ENCODE data around the gene EIF2B2. TPM values are rescaled to one million over a fixed set of nuclear protein-coding genes. Genes with fewer than 3 reads are reported as not detected.

EIF2B2 gene
- total RNA-seq, 2 donors from 2014 or later: 32.7 to 39.8 TPM

DNA sequence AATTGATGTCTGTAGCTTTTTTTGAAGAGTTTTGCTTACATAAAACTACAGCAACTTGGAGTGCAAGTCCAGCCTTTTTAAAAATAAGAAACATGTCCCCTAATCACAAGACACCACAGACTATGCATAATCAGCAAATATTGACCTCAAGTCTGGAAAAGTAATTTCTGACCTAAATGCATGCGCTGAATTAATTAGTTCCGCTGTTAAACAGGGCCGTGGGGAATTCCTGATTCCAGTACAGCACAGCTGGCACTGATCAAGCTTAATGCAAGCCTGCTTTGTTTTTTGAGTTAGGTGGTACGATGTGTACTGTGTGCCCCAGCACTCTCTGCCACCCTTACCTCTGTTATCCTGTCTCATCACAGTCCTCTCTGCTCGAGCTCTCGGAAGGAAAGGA is 39.3 kb downstream of the EIF2B2 start:
- TF ChIP-seq, protein P1, sequence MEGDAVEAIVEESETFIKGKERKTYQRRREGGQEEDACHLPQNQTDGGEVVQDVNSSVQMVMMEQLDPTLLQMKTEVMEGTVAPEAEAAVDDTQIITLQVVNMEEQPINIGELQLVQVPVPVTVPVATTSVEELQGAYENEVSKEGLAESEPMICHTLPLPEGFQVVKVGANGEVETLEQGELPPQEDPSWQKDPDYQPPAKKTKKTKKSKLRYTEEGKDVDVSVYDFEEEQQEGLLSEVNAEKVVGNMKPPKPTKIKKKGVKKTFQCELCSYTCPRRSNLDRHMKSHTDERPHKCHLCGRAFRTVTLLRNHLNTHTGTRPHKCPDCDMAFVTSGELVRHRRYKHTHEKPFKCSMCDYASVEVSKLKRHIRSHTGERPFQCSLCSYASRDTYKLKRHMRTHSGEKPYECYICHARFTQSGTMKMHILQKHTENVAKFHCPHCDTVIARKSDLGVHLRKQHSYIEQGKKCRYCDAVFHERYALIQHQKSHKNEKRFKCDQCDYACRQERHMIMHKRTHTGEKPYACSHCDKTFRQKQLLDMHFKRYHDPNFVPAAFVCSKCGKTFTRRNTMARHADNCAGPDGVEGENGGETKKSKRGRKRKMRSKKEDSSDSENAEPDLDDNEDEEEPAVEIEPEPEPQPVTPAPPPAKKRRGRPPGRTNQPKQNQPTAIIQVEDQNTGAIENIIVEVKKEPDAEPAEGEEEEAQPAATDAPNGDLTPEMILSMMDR (IDR thresholded peaks at IDR 0.05): no peak
- DNase-seq (ENCODE audit: low spot score): no peak
- Histone ChIP-seq H3K27ac (no peak overlapping the region), H3K4me1 (ENCODE audit: control insufficient read depth in 1 of 2, low read depth in 2 of 2) (peaks cover 0 to 12% of the 10 kb centered on the region in 2 donors), H3K27me3 (replicated peaks; ENCODE audit: insufficient read depth) (no peaks in the 10 kb centered on the region), H3K9me3 (no peaks in the 10 kb centered on the region), H3K4me3 (no peak overlapping the region), H3K36me3 (peaks cover 24% of the 10 kb centered on the region)
- no peak for ATAC-seq (ENCODE audit: insufficient number of reproducible peaks, low FRiP score, low read depth)

DNA sequence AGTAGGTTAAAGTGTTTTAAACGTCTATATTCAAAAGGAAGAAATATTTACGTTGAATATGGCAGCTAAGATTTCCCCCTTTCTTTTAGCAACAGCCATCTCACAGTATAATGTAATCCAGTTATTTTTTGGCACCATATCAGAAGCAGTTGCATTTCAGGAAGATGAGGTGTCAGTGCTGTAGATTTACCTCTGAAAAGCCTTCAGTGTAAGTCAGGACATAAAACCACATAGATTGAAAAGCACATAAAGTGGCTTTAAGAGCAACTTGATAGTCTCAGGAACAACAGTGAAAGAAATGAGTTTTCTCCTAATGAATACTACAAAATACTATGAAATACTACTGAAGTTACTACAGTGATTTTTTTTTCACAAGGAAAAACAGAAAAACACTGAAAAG is 41.6 kb downstream of the EIF2B2 start:
- Histone ChIP-seq H3K27ac (no peak overlapping the region), H3K36me3 (peaks cover 11% of the 10 kb centered on the region), H3K4me3 (no peak overlapping the region), H3K27me3 (replicated peaks; ENCODE audit: insufficient read depth) (no peaks in the 10 kb centered on the region), H3K4me1 (ENCODE audit: control insufficient read depth in 1 of 2, low read depth in 2 of 2) (peaks cover 1 to 28% of the 10 kb centered on the region in 2 donors), H3K9me3 (no peaks in the 10 kb centered on the region)
- TF ChIP-seq, protein P1 (IDR thresholded peaks at IDR 0.05): no peak
- DNase-seq (ENCODE audit: low spot score): no peak
- ATAC-seq (ENCODE audit: insufficient number of reproducible peaks, low FRiP score, low read depth): no peak

DNA sequence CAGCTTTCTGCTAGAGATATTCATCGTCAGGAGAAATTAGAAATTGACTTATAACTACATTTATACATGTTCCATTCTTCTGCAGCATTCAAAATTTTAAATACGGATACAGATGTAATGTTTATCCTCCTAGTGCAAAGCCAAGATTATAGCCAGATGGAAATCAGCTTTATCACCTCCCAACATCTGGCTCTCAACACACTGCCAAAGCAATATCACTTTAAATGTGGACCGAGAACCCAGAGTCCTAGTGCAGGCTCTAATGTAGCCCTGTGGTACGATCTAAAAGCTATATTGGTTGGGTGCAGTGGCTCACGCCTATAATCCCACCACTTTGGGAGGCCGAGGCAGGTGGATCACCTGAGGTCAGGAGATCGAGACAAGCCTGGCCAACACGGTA is 42.0 kb downstream of the EIF2B2 start:
- Histone ChIP-seq H3K4me1 (ENCODE audit: control insufficient read depth in 1 of 2, low read depth in 2 of 2) (peaks cover 5 to 32% of the 10 kb centered on the region in 2 donors), H3K4me3 (no peak overlapping the region), H3K27ac (no peak overlapping the region), H3K36me3 (peaks cover 11% of the 10 kb centered on the region), H3K9me3 (no peaks in the 10 kb centered on the region), H3K27me3 (replicated peaks; ENCODE audit: insufficient read depth) (no peaks in the 10 kb centered on the region)
- DNase-seq (ENCODE audit: low spot score) (no peak), ATAC-seq (ENCODE audit: insufficient number of reproducible peaks, low FRiP score, low read depth) (no peak)
- TF ChIP-seq, protein P1 (IDR thresholded peaks at IDR 0.05): no peak

DNA sequence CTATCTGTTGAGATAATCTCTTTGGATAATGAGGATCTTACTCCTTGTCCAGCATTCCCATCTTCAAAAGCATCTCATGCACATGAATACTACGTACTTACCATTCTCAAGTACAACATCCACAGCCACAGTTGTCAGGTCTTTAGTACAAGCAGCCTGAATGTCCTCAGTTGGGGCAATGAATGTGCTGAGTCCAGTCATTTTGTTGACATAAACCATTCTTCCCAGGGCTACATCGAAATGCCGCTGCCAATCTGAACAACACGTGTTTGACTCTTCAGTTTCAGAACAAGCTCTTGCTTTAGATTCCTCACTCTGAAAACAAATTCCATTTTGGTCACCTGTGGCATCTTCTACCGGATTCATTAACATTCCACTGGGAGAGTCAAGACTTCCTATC is 43.6 kb downstream of the EIF2B2 start:
- peaks cover 7% of the 10 kb centered on the region for H3K36me3 ChIP-seq
- H3K27ac ChIP-seq: no peak overlapping the region
- H3K9me3 ChIP-seq: no peaks in the 10 kb centered on the region
- no peaks in the 10 kb centered on the region for H3K27me3 ChIP-seq (replicated peaks; ENCODE audit: insufficient read depth)
- ATAC-seq (ENCODE audit: insufficient number of reproducible peaks, low FRiP score, low read depth) (no peak), DNase-seq (ENCODE audit: low spot score) (no peak)
- H3K4me1 ChIP-seq (ENCODE audit: control insufficient read depth in 1 of 2, low read depth in 2 of 2): peaks cover 12 to 45% of the 10 kb centered on the region in 2 donors
- no peak overlapping the region for H3K4me3 ChIP-seq
- TF ChIP-seq, protein P1 (IDR thresholded peaks at IDR 0.05): no peak

DNA sequence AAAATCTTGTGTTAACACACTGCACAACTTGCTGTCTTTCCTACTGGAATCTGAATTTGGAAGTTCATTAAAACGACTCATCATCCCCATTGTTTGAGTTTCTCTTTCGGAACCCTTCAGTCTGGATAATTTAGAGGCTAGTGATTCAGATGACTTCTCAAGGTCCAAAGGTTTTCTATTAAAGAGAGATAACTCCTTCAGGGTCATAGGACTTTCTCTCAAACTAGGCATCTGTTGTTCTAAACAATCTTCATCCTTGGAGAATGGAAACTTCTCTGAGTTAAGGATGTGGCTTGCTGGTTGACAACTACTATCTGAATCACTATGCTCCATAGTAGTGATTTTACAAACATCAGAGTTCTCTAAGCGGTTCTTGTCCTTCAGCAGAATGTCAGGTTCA is 44.2 kb downstream of the EIF2B2 start:
- TF ChIP-seq, protein P1 (IDR thresholded peaks at IDR 0.05): no peak
- ATAC-seq (ENCODE audit: insufficient number of reproducible peaks, low FRiP score, low read depth) (no peak), DNase-seq (ENCODE audit: low spot score) (no peak)
- H3K36me3 ChIP-seq: peaks cover 1% of the 10 kb centered on the region
- H3K9me3 ChIP-seq: no peaks in the 10 kb centered on the region
- H3K4me1 ChIP-seq (ENCODE audit: control insufficient read depth in 1 of 2, low read depth in 2 of 2): peaks cover 12 to 45% of the 10 kb centered on the region in 2 donors
- no peak overlapping the region for H3K4me3 ChIP-seq
- H3K27me3 ChIP-seq (replicated peaks; ENCODE audit: insufficient read depth): no peaks in the 10 kb centered on the region
- no peak overlapping the region for H3K27ac ChIP-seq
